ENCODE results near the gene GAS7.
A peak's percentile ranks its signal among the peaks of the same experiment; 100 is the strongest.

The GAS7 gene

GRCh38 chr17:10141436-10141835 lies 57.0 kb downstream of the GAS7 start:
- TF ChIP-seq, protein P1, sequence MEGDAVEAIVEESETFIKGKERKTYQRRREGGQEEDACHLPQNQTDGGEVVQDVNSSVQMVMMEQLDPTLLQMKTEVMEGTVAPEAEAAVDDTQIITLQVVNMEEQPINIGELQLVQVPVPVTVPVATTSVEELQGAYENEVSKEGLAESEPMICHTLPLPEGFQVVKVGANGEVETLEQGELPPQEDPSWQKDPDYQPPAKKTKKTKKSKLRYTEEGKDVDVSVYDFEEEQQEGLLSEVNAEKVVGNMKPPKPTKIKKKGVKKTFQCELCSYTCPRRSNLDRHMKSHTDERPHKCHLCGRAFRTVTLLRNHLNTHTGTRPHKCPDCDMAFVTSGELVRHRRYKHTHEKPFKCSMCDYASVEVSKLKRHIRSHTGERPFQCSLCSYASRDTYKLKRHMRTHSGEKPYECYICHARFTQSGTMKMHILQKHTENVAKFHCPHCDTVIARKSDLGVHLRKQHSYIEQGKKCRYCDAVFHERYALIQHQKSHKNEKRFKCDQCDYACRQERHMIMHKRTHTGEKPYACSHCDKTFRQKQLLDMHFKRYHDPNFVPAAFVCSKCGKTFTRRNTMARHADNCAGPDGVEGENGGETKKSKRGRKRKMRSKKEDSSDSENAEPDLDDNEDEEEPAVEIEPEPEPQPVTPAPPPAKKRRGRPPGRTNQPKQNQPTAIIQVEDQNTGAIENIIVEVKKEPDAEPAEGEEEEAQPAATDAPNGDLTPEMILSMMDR (conservative IDR thresholded peaks at IDR 0.05; ENCODE audit: low read length): no peak
- no peak overlapping the region for H3K4me3 ChIP-seq (ENCODE audit: low read length)
- no peak for DNase-seq (ENCODE audit: low read depth)

- H3K4me3 ChIP-seq (ENCODE audit: low read length): no peak overlapping the region
- TF ChIP-seq, protein P1 (conservative IDR thresholded peaks at IDR 0.05; ENCODE audit: low read length): no peak
- DNase-seq (ENCODE audit: low read depth): no peak
Measured at GRCh38 chr17:10139577-10139976, 58.8 kb downstream of the GAS7 start.

DNA sequence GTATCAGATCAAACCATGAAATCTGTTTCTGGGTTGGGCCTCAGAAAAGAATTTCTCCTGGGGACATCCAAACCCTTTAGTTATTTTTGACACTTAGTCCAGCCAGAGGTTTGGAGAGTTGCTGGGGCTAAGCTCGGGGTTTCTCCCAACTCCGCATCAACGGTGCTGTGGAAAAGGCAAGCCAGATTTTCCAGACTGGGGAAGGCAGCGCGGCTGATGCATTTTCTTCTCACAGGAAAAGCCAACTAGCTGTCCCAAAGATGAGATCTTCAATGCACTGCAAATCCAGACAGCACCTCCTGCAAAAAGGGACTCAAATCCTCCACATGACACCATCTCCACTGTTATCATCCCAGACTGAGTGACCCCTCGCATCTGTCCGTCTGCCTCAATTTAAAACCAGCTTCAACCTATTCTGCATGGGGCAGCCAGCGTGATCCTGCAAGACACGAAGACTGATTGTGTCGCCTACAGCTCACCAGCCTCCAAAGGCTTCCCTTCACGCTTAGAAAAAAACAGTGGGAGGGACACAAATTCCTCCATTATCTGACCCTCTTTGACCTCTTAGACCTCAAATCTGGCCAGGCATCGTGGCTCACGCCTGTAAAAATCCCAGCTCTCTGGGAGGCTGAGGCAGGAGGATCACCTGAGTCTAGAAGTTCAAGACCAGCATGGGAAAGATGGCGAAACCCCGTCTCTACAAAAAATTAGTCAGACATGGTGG lies 62.0 kb downstream of the GAS7 start:
- TF ChIP-seq, protein P1 (conservative IDR thresholded peaks at IDR 0.05; ENCODE audit: low read length): no peak
- DNase-seq (ENCODE audit: low read depth): no peak
- peak overlapping the region; percentile 15 for H3K4me3 ChIP-seq (ENCODE audit: low read length)

GRCh38 chr17:10135539-10136257 lies 62.7 kb downstream of the GAS7 start:
- H3K4me3 ChIP-seq (ENCODE audit: low read length): no peak overlapping the region
- peak; percentile 78 for DNase-seq (ENCODE audit: low read depth)
- TF ChIP-seq, protein P1 (conservative IDR thresholded peaks at IDR 0.05; ENCODE audit: low read length): no peak

- TF ChIP-seq, protein P1 (conservative IDR thresholded peaks at IDR 0.05; ENCODE audit: low read length): no peak
- no peak overlapping the region for H3K4me3 ChIP-seq (ENCODE audit: low read length)
- DNase-seq (ENCODE audit: low read depth): no peak
Measured at GRCh38 chr17:10130677-10131076, 67.7 kb downstream of the GAS7 start.

DNA sequence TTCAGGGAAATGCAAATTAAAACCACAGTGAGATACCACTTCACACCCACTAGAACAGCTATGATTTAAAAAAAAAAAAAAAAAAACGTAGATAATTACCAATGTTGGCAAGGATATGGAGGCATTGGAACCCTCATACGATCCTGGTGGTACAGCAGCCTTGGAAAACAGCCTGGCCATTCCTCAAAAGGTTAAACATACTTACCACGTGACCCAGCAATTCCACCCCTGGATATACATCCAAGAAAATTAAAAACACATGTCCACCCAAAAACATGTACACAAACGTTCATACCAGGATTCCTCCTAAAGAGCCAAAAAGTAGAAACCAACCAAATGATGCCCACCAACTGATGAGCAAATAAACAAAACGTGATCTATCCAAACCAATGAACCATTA lies 68.1 kb downstream of the GAS7 start:
- TF ChIP-seq, protein P1 (conservative IDR thresholded peaks at IDR 0.05; ENCODE audit: low read length): no peak
- peak; percentile 87 for DNase-seq (ENCODE audit: low read depth)
- no peak overlapping the region for H3K4me3 ChIP-seq (ENCODE audit: low read length)

Measured in AG10803 (cell line).